ENCODE measurements around the gene SPATC1L. TPM values are rescaled to one million over a fixed set of nuclear protein-coding genes. Genes with fewer than 3 reads are reported as not detected.

SPATC1L gene
- total RNA-seq, 1 experiment from 2014 or later = 36.0 TPM

DNA sequence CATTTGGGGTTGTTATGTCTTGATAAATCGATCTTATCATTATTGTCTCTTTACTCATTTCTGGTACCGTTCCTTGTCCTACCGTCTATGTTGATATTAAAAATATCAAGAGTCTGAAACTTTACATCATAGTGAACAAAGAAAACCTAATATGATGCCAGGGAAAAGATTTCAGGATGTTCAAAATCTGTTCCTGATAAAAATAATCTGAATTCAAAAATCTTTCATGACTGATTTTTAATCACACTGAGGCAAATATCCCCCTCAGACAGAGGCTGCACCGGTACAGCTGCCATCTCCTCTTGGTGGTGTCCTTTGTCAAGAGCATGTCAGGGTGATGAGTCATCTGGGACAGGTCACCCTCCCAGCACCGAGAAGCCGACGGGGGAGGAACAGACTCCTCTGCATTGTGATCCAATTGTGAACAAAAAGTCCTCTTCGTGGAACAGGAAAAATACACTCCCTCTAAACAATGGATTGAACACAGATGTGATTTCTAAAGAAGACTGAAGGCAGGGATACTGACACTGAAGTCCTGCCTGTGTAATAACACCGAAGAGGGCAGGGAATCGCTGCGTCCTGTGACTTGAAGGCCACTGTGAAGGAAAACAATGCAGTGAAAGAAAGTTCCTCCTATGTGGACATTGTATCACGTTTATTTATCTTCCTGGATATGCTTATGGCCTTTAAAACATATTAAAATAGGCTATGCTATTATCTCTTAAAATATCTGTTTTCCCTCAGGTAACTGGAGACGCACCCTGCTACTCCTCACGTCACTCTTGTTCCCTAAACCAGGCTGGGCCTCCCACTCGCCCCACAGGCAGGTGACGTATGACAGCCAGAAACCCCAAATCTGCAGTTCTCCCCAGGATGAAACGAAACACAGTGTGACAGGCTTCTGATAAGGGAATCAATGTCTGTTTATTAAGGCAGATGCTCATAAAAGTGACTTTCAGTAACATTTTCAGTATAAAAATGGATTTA, 4.3 kb upstream of the SPATC1L start:
- Mint-ChIP-seq H3K36me3 (ENCODE audit: insufficient read depth in 1 of 3, low read depth in 3 of 3) (peaks cover 15 to 27% (median 23%) of the 10 kb centered on the region in 3 experiments; a peak in 6 of 7 replicates), H3K4me3 (no peak overlapping the region), H3K4me1 (peaks cover 20 to 29% of the 10 kb centered on the region in 2 experiments), H3K27ac (peak overlapping the region; percentile 4 to 92 (median 60); a peak in 4 of 7 replicates), H3K9me3 (no peaks in the 10 kb centered on the region), H3K27me3 (ENCODE audit: low read depth) (no peaks in the 10 kb centered on the region)
- no peak overlapping the region for H2BK120ac ChIP-seq (ENCODE audit: low read depth, low read length, poor library complexity, severe bottlenecking)
- no peak overlapping the region for H2BK15ac ChIP-seq (ENCODE audit: low read depth, low read length)
- peaks cover 4% of the 10 kb centered on the region; the same call in 1 of the 2 replicates for H3K4me1 ChIP-seq (ENCODE audit: insufficient read depth, low read length)
- no peak overlapping the region for H2AK5ac ChIP-seq (ENCODE audit: insufficient read length, low read length)
- H3K4ac ChIP-seq (ENCODE audit: low read depth, low read length) = no peak overlapping the region
- H3K18ac ChIP-seq (ENCODE audit: insufficient read length, low read depth, low read length) = no peak overlapping the region
- H4K5ac ChIP-seq (ENCODE audit: insufficient read length, low read depth, low read length) = no peak overlapping the region
- no peak overlapping the region for H2BK5ac ChIP-seq (ENCODE audit: insufficient read length, low read length)
- H2BK20ac ChIP-seq (ENCODE audit: low read depth, low read length, poor library complexity, severe bottlenecking) = no peak overlapping the region
- no peaks in the 10 kb centered on the region for H3K79me1 ChIP-seq (ENCODE audit: insufficient read depth, low read depth, low read length, poor library complexity, severe bottlenecking)
- no peak overlapping the region for H2AFZ ChIP-seq (ENCODE audit: low read length)
- H3K14ac ChIP-seq (ENCODE audit: insufficient read depth, low read length) = no peak overlapping the region
- H2BK12ac ChIP-seq (ENCODE audit: insufficient read length, low read depth, low read length) = no peak overlapping the region
- H3K79me2 ChIP-seq (ENCODE audit: insufficient read depth, low read length) = no peaks in the 10 kb centered on the region
- H3K9ac ChIP-seq (ENCODE audit: extremely low read depth, insufficient read length, low read length) = no peak overlapping the region
- peak; percentile 63 for DNase-seq
- H3K23ac ChIP-seq (ENCODE audit: insufficient read length, low read depth, low read length) = no peak overlapping the region
- no peak overlapping the region for H4K91ac ChIP-seq (ENCODE audit: insufficient read length, low read depth, low read length)
- H4K20me1 ChIP-seq (ENCODE audit: control insufficient read depth, insufficient read depth, insufficient read length) = no peaks in the 10 kb centered on the region
- no peak overlapping the region for H3K56ac ChIP-seq (ENCODE audit: insufficient read length, low read depth, low read length)
- WGBS (ENCODE audit: extremely low coverage, insufficient read length, low lambda C conversion rate) = no CpG with 5 or more reads among the region's 17 CpGs
- H3K27me3 ChIP-seq (ENCODE audit: insufficient read depth, low read length) = no peaks in the 10 kb centered on the region
- H3K4me2 ChIP-seq (ENCODE audit: insufficient read depth, insufficient read length, low read length) = no peak overlapping the region
- H4K8ac ChIP-seq (replicated peaks; ENCODE audit: insufficient read length, low read depth, low read length) = no peak overlapping the region
- H3T11ph ChIP-seq (ENCODE audit: low read length) = no peak overlapping the region
- H3K27ac ChIP-seq (ENCODE audit: insufficient read length, low read depth, low read length) = no peak overlapping the region
- no peaks in the 10 kb centered on the region for H3K9me3 ChIP-seq (ENCODE audit: control insufficient read depth, low read depth, low read length)
- peaks cover 7% of the 10 kb centered on the region for H3K23me2 ChIP-seq (ENCODE audit: insufficient read length, low read depth, low read length, poor library complexity, severe bottlenecking)
- TF ChIP-seq, protein P1, sequence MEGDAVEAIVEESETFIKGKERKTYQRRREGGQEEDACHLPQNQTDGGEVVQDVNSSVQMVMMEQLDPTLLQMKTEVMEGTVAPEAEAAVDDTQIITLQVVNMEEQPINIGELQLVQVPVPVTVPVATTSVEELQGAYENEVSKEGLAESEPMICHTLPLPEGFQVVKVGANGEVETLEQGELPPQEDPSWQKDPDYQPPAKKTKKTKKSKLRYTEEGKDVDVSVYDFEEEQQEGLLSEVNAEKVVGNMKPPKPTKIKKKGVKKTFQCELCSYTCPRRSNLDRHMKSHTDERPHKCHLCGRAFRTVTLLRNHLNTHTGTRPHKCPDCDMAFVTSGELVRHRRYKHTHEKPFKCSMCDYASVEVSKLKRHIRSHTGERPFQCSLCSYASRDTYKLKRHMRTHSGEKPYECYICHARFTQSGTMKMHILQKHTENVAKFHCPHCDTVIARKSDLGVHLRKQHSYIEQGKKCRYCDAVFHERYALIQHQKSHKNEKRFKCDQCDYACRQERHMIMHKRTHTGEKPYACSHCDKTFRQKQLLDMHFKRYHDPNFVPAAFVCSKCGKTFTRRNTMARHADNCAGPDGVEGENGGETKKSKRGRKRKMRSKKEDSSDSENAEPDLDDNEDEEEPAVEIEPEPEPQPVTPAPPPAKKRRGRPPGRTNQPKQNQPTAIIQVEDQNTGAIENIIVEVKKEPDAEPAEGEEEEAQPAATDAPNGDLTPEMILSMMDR (conservative IDR thresholded peaks at IDR 0.05) = no peak

Data from H9 (cell line).